NOMO-1 (cell line): ENCODE results near the gene SOHLH1.
"Not testable (repeated sequence)": the region's sequence is repeated elsewhere in the genome, so short reads cannot be mapped to it uniquely, and the experiment has no call there.

ENCODE experiments used
- DNase-seq, 2 experiments: peaks; one replicate each; lab custom pipeline; 2025; ENCODE audit not compliant: unreplicated experiment in 2 of 2; lab: John Stamatoyannopoulos, UW

The SOHLH1 gene

GRCh38 chr9:135681161-135681560, 18.1 kb downstream of the SOHLH1 start:
- no peak for DNase-seq

- DNase-seq: no peak
Measured at GRCh38 chr9:135680056-135680455, 19.2 kb downstream of the SOHLH1 start.

GRCh38 chr9:135678236-135679017, 20.9 kb downstream of the SOHLH1 start:
- no peak for DNase-seq

- no peak for DNase-seq
Measured at GRCh38 chr9:135677641-135678168, 21.6 kb downstream of the SOHLH1 start.

- no peak for DNase-seq
Measured at GRCh38 chr9:135676891-135677290, 22.4 kb downstream of the SOHLH1 start.

- no peak for DNase-seq
Measured at GRCh38 chr9:135674977-135675376, 24.3 kb downstream of the SOHLH1 start.

- DNase-seq: no peak
Measured at GRCh38 chr9:135673941-135674340, 25.3 kb downstream of the SOHLH1 start.

- DNase-seq: not testable (repeated sequence)
Measured at GRCh38 chr9:135672786-135673185, 26.5 kb downstream of the SOHLH1 start.

- DNase-seq: no peak
Measured at GRCh38 chr9:135671591-135672041, 27.7 kb downstream of the SOHLH1 start.

GRCh38 chr9:135670721-135671590, 28.3 kb downstream of the SOHLH1 start:
- no peak for DNase-seq

GRCh38 chr9:135669616-135670285, 29.5 kb downstream of the SOHLH1 start:
- no peak for DNase-seq

- DNase-seq: not testable (repeated sequence)
Measured at GRCh38 chr9:135669018-135669417, 30.3 kb downstream of the SOHLH1 start.

GRCh38 chr9:135667463-135668001, 31.7 kb downstream of the SOHLH1 start:
- DNase-seq: no peak

- DNase-seq: no peak
Measured at GRCh38 chr9:135666534-135667462, 32.5 kb downstream of the SOHLH1 start.

GRCh38 chr9:135665795-135666189, 33.5 kb downstream of the SOHLH1 start:
- no peak for DNase-seq

- no peak for DNase-seq
Measured at GRCh38 chr9:135664801-135665794, 34.2 kb downstream of the SOHLH1 start.

- DNase-seq: no peak
Measured at GRCh38 chr9:135664266-135664665, 35.0 kb downstream of the SOHLH1 start.

- DNase-seq: no peak
Measured at GRCh38 chr9:135663857-135664256, 35.4 kb downstream of the SOHLH1 start.

- no peak for DNase-seq
Measured at GRCh38 chr9:135663451-135663770, 35.9 kb downstream of the SOHLH1 start.
